Esophagus muscularis mucosa (tissue), 4 donors: ENCODE measurements around the gene PMM2. TPM values are rescaled to one million over a fixed set of nuclear protein-coding genes. Genes with fewer than 3 reads are reported as not detected.

Source experiments
- DNase-seq: peaks from one replicate; pipeline ENCODE4 v3.0.0-alpha.2; 2017; ENCODE audit errors: extremely low spot score
- H3K27ac ChIP-seq, 4 donors: fragments of 200-600 bp; sonication (generic); replicated peaks in 1 of 4; 1 replicate in 3 of 4; 2 replicates in 1 of 4; pipeline ENCODE4 v1.5.1; 2016 to 2019; ENCODE audit warnings: mild to moderate bottlenecking in 1 of 4
- H3K27me3 ChIP-seq, 4 donors: fragments of 200-600 bp; sonication (generic); one replicate each; pipeline versions ENCODE4 v1.5.1 to v1.6.0; 2016 to 2019
- H3K36me3 ChIP-seq, 4 donors: fragments of 200-600 bp; sonication (generic); one replicate each; pipeline ENCODE4 v1.5.1; 2016 to 2019
- H3K4me1 ChIP-seq, 4 donors: fragments of 200-600 bp; sonication (generic); one replicate each; pipeline ENCODE4 v1.5.1; 2016 to 2019
- H3K4me3 ChIP-seq, 4 donors: fragments of 200-600 bp; sonication (generic); 1 replicate in 2 of 4; 2 replicates in 2 of 4; pipeline ENCODE4 v1.5.1; 2016 to 2019; ENCODE audit warnings: mild to moderate bottlenecking in 4 of 4, moderate library complexity in 1 of 4
- H3K9me3 ChIP-seq, 4 donors: fragments of 200-600 bp; sonication (generic); 1 replicate in 3 of 4; 2 replicates in 1 of 4; pipeline ENCODE4 v1.5.1; 2016 to 2019
- EP300 ChIP-seq: sonication (generic); formaldehyde crosslinking; IDR thresholded peaks from one replicate; pipeline ENCODE4 v1.6.1; 2017; ENCODE audit warnings: antibody characterized with exemption
- POLR2A ChIP-seq: fragments of 450-650 bp; IDR thresholded peaks from one replicate; pipeline ENCODE4 v1.6.1; 2017; ENCODE audit warnings: antibody characterized with exemption, moderate library complexity, mild to moderate bottlenecking, low read depth
- POLR2AphosphoS5 ChIP-seq, 2 donors: sonication (generic); formaldehyde crosslinking; IDR thresholded peaks; one replicate each; pipeline ENCODE4 v1.6.1; 2017; ENCODE audit warnings: antibody characterized with exemption in 2 of 2
- WGBS: methylation state at CpG from one replicate; pipeline ENCODE4 v1.1.5; 2018; 5-methylcytosine and 5-hydroxymethylcytosine counted together
- intact Hi-C: fragments of 100-400 bp; cut with DNase I; formaldehyde crosslinking; loops from one replicate; pipeline ENCODE4 v1.15.1; 2023
- total RNA-seq, 4 donors: library from RNA; depleted of rRNA; stranded (reverse); fragments of >200 nt; gene quantifications; one replicate each; pipeline versions ENCODE4 v1.1.0 to v1.2.1, GENCODE V29; 2016
- TF ChIP-seq, protein P1 (sequence below), 3 experiments: fragments of 200-600 bp in 2 of 3; fragments of 450-650 bp in 1 of 3; sonication (generic) in 2 of 3; IDR thresholded peaks; one replicate each; pipeline ENCODE4 v1.5.1; 2017 to 2019; ENCODE audit warnings: antibody characterized with exemption in 3 of 3, mild to moderate bottlenecking in 2 of 3, moderate library complexity in 1 of 3

Gene PMM2
- total RNA-seq, 4 donors from 2014 or later, result 19.6 to 34.3 (median 23.5) TPM

GRCh38 chr16:8819411-8820034, 21.9 kb downstream of the PMM2 start:
- no peak overlapping the region for H3K27ac ChIP-seq
- no peak for TF ChIP-seq EP300
- TF ChIP-seq POLR2AphosphoS5 (IDR thresholded peaks at IDR 0.05), result no peak
- TF ChIP-seq, protein P1, sequence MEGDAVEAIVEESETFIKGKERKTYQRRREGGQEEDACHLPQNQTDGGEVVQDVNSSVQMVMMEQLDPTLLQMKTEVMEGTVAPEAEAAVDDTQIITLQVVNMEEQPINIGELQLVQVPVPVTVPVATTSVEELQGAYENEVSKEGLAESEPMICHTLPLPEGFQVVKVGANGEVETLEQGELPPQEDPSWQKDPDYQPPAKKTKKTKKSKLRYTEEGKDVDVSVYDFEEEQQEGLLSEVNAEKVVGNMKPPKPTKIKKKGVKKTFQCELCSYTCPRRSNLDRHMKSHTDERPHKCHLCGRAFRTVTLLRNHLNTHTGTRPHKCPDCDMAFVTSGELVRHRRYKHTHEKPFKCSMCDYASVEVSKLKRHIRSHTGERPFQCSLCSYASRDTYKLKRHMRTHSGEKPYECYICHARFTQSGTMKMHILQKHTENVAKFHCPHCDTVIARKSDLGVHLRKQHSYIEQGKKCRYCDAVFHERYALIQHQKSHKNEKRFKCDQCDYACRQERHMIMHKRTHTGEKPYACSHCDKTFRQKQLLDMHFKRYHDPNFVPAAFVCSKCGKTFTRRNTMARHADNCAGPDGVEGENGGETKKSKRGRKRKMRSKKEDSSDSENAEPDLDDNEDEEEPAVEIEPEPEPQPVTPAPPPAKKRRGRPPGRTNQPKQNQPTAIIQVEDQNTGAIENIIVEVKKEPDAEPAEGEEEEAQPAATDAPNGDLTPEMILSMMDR (IDR thresholded peaks at IDR 0.05), result no peak
- no peak overlapping the region for H3K4me3 ChIP-seq
- intact Hi-C loops, result no loop called here
- no peak for DNase-seq
- peaks cover 0 to 11% (median 0%) of the 10 kb centered on the region in 4 donors for H3K4me1 ChIP-seq
- no peaks in the 10 kb centered on the region for H3K9me3 ChIP-seq
- 95% methylated on average over 6 of the region's 6 CpGs for WGBS
- H3K27me3 ChIP-seq, result no peaks in the 10 kb centered on the region
- H3K36me3 ChIP-seq, result peaks cover 24 to 71% (median 58%) of the 10 kb centered on the region in 4 donors

DNA sequence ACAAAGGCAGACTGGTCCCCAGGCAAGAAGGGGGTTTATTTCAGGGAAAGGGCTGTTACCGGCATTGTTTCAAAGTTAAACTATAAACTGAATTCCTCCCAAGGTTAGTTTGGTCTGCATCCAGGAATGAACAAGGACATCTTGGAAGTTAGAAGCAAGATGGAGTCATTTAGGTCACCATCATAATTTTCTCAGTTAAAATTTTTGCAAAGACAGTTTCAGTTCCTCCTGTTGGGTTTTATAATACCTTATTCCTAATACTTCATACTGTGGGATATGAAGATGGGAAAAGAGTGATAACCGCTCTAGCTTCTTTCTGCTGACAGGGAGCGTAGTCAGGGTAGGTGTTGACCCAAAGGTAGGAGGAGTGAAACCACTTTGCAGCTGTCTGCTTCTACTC, 24.8 kb downstream of the PMM2 start:
- WGBS, result 84% methylated on average over 3 of the region's 3 CpGs
- intact Hi-C loops, result no loop called here
- H3K36me3 ChIP-seq, result peaks cover 8 to 49% (median 37%) of the 10 kb centered on the region in 4 donors
- no peak overlapping the region for H3K4me3 ChIP-seq
- no peak for DNase-seq
- no peaks in the 10 kb centered on the region for H3K9me3 ChIP-seq
- no peaks in the 10 kb centered on the region for H3K27me3 ChIP-seq
- TF ChIP-seq POLR2A, result no peak
- H3K27ac ChIP-seq, result no peak overlapping the region
- peaks cover 0 to 11% (median 0%) of the 10 kb centered on the region in 4 donors for H3K4me1 ChIP-seq

DNA sequence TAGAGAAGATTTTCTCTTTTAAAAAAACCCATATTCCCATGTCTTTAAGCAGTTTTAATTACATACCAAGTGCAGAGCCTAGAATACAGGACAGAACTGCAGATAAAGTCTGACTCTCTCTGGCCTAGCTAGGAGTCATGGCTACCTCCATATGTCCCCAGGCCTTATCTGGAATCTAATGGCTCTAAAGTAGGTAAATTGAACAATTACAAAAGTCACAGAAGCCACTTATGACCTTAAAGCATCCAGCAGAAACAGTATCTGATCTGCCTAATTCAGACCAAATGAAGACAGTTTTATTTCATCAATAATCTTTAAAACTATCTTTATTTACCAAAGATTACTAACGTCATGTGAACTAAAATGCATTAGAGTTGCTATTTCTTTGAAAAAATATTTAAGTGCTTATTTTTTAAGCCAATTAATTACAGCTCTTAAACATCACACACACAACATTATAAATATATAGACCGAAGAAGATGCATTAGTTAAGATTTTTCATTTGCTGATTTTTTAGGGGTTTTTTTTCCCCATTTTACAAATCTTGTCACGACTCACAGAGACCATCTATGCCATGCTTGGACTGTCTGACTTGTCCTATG, 28.7 kb downstream of the PMM2 start:
- peaks cover 0 to 11% (median 0%) of the 10 kb centered on the region in 4 donors for H3K4me1 ChIP-seq
- TF ChIP-seq EP300 (no peak), POLR2A (no peak), POLR2AphosphoS5 (IDR thresholded peaks at IDR 0.05) (no peak)
- TF ChIP-seq, protein P1 (IDR thresholded peaks at IDR 0.05), result no peak
- 75% methylated on average over 3 of the region's 3 CpGs for WGBS
- H3K27me3 ChIP-seq, result no peaks in the 10 kb centered on the region
- intact Hi-C loops, result no loop called here
- H3K36me3 ChIP-seq, result peaks cover 9 to 38% (median 28%) of the 10 kb centered on the region in 4 donors
- DNase-seq, result no peak
- no peak overlapping the region for H3K4me3 ChIP-seq
- H3K27ac ChIP-seq, result no peak overlapping the region
- no peaks in the 10 kb centered on the region for H3K9me3 ChIP-seq

DNA sequence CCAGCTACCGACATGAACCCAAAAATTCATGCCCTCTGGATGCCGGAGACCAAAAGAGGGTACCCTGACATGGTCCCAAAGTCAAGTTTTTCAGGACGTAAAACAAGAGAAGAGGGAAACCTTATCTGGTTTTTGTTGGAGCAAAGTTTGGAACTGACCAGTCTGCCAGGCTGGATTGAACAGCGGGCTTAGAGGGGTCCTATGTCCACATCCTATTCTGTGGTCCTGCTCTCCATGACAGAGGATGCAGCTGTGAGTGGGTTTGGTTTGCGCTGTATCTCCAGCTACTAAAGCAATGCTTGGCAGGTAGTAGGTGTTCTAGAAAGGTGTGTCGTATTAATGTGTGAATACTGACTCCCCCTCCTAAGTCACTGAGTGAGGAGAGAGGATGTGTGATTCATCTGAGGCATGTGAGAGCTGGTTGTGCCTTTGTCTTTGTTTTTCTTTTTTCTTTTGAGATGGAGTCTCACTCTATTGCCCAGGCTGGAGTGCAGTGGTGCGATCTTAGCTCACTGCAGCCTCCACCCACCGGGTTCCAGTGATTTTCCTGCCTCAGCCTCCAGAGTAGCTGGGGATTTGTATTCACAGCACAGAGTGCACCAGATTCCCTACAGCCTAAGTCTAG, 31.0 kb downstream of the PMM2 start:
- Histone ChIP-seq H3K4me3 (no peak overlapping the region), H3K36me3 (peaks cover 15 to 48% (median 37%) of the 10 kb centered on the region in 4 donors), H3K4me1 (no peaks in the 10 kb centered on the region), H3K9me3 (no peaks in the 10 kb centered on the region), H3K27ac (no peak overlapping the region), H3K27me3 (no peaks in the 10 kb centered on the region)
- WGBS, result 94% methylated on average over 8 of the region's 8 CpGs
- intact Hi-C loops, result no loop called here
- no peak for DNase-seq
- TF ChIP-seq POLR2A, result no peak
- no peak for TF ChIP-seq POLR2AphosphoS5 (IDR thresholded peaks at IDR 0.05)
- TF ChIP-seq, protein P1 (IDR thresholded peaks at IDR 0.05), result no peak
- TF ChIP-seq EP300, result no peak

DNA sequence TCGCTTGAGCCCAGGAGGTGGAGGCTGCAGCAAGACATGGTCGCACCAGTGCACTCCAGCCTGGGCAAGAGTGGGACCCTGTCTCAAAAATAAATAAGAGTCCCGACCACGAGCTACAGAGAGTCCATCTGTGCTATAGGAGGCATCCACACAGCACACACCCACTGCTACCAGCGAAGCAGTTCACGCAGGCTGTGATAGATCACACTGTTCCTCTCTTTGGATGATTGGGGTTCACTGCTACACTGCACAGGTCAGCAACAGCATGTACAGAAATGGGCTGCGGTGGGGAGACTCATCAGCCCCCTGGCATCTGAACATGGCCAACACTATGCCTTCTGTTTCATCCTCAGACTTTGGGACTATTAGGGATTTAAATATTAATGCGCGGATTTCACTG, 33.8 kb downstream of the PMM2 start:
- WGBS, result 77% methylated on average over 9 of the region's 9 CpGs
- TF ChIP-seq POLR2A, result no peak
- TF ChIP-seq, protein P1 (IDR thresholded peaks at IDR 0.05), result no peak
- TF ChIP-seq EP300, result no peak
- TF ChIP-seq POLR2AphosphoS5 (IDR thresholded peaks at IDR 0.05), result no peak
- intact Hi-C loops, result no loop called here

More for the DNA sequence above, 33.8 kb downstream of the PMM2 start:
- no peaks in the 10 kb centered on the region for H3K27me3 ChIP-seq
- H3K27ac ChIP-seq, result no peak overlapping the region
- H3K4me3 ChIP-seq, result no peak overlapping the region
- peaks cover 15 to 37% (median 33%) of the 10 kb centered on the region in 4 donors for H3K36me3 ChIP-seq
- no peaks in the 10 kb centered on the region for H3K9me3 ChIP-seq
- no peak for DNase-seq
- H3K4me1 ChIP-seq, result no peaks in the 10 kb centered on the region
